Osteoblast (primary cell): ENCODE results near the gene MICALL1. TPM values are rescaled to one million over a fixed set of nuclear protein-coding genes. Genes with fewer than 3 reads are reported as not detected.

ENCODE experiments used
- DNase-seq: peaks from one replicate; pipeline ENCODE4 v3.0.0; 2011; ENCODE audit warnings: low spot score, mixed read lengths; ENCODE audit not compliant: insufficient read length; ENCODE audit errors: missing footprints
- H2AFZ ChIP-seq: 2 replicates; pipeline ENCODE4 v1.6.0; 2011; ENCODE audit warnings: mild to moderate bottlenecking, low read length
- H3K27ac ChIP-seq: 2 replicates; pipeline ENCODE4 v1.5.1; 2011; ENCODE audit warnings: mild to moderate bottlenecking, low read depth, low read length, moderate library complexity
- H3K27me3 ChIP-seq: 2 replicates; pipeline ENCODE4 v1.6.0; 2012; ENCODE audit warnings: mild to moderate bottlenecking, control low read depth, inconsistent platforms, low read length, moderate library complexity; ENCODE audit not compliant: insufficient read depth
- H3K36me3 ChIP-seq: 2 replicates; pipeline ENCODE4 v1.5.1; 2011; ENCODE audit warnings: mild to moderate bottlenecking, low read length, control low read depth, moderate library complexity; ENCODE audit not compliant: insufficient read depth
- H3K4me1 ChIP-seq: 2 replicates; pipeline ENCODE4 v1.5.1; 2011; ENCODE audit warnings: mild to moderate bottlenecking, low read length, control low read depth, moderate library complexity; ENCODE audit not compliant: insufficient read depth
- H3K4me2 ChIP-seq: 2 replicates; pipeline ENCODE4 v1.6.0; 2011; ENCODE audit warnings: mild to moderate bottlenecking, low read length; ENCODE audit not compliant: insufficient read depth
- H3K4me3 ChIP-seq: fragments of 200-600 bp; sonication (generic); 3 replicates; pipeline ENCODE4 v1.5.1; 2012; ENCODE audit warnings: mild to moderate bottlenecking, low read length, inconsistent platforms; ENCODE audit not compliant: insufficient read depth
- H3K79me2 ChIP-seq: 2 replicates; pipeline ENCODE4 v1.6.0; 2012; ENCODE audit warnings: mild to moderate bottlenecking, low read length, control low read depth, inconsistent platforms; ENCODE audit not compliant: insufficient read depth
- H3K9me3 ChIP-seq: 2 replicates; pipeline ENCODE4 v1.5.1; 2011; ENCODE audit warnings: low read depth, low read length, control low read depth
- H4K20me1 ChIP-seq: 2 replicates; pipeline ENCODE4 v1.6.0; 2012; ENCODE audit warnings: mild to moderate bottlenecking, low read length, control low read depth; ENCODE audit not compliant: insufficient read depth
- CTCF ChIP-seq: IDR thresholded peaks from 2 replicates; pipeline ENCODE4 v1.5.1; 2011; ENCODE audit warnings: mild to moderate bottlenecking, low read depth, low read length, moderate library complexity; ENCODE audit errors: extremely low read depth
- total RNA-seq: library from RNA; depleted of rRNA; stranded (reverse); fragments of >200 nt; gene quantifications from 2 replicates; pipeline ENCODE4 v1.2.3, GENCODE V29; 2012

MICALL1 gene
- total RNA-seq, 1 donor, result 36.9 TPM

DNA sequence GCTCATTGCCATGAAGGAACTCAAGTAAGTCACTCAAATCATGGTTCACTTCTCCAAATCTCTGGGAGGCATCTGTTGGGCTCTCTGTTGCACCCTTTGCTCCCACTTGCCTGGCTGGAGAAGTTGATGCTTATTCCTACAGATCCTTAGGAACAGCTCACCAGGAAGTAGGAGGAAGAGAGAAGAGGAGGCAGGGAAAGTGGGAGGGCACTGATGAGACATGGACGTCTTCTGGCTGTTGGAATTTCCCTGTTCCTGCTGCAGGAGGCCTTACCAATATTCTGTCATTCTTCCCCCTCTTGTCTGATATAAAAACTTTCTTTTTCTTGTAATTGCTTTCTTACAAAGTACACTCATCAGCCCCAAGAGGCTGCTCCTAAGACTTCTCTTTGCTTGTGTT is 61.0 kb downstream of the MICALL1 start:
- no peak overlapping the region for H3K27ac ChIP-seq
- H3K36me3 ChIP-seq, result peaks cover 13% of the 10 kb centered on the region
- DNase-seq, result peak; percentile 85
- H3K4me1 ChIP-seq, result peaks cover 11% of the 10 kb centered on the region
- H3K79me2 ChIP-seq, result peaks cover 3% of the 10 kb centered on the region
- no peak overlapping the region for H3K4me2 ChIP-seq
- peaks cover 22% of the 10 kb centered on the region for H4K20me1 ChIP-seq
- no peak overlapping the region for H2AFZ ChIP-seq
- no peaks in the 10 kb centered on the region for H3K9me3 ChIP-seq
- H3K27me3 ChIP-seq, result no peaks in the 10 kb centered on the region
- TF ChIP-seq CTCF, result no peak
- no peak overlapping the region for H3K4me3 ChIP-seq

DNA sequence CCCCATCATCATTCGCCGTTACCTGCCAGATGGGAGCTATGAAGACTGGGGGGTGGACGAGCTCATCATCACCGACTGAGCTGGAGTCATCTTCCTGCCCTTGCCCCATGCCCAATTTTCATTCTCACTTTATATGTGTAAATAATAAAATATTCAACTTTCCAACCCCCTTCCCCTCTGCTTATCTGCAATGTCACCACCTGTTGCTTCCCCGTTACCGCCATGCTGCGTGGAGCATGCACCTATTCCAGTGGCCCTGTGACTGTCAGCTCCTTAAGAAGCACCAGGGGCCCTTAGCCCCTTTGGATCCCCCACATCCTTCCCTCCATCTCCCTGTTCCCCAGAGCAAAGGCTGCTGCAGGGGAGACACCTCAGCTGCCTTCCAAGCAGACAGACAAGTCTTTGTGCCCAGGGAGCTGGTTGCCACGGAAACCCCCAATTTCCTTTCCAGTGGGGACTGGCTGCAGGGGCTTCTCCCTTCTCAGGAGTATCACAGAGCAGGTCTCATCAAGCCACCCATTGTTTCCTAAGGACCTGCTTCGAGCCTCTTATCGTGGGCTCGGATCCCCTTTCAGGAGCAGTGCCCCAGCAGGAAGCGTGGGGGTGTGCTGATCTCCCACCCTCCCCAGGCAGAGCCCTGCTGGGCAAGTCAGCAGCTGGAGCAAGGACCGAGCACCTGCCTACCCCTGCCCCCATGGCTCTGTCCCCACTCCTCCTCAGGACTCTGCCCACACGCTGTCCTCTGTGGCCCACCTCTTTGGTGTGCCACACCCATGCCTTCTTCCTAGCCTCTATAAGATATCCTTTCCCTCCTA is 61.7 kb downstream of the MICALL1 start:
- peaks cover 11% of the 10 kb centered on the region for H3K4me1 ChIP-seq
- H3K27ac ChIP-seq, result no peak overlapping the region
- no peak overlapping the region for H3K4me3 ChIP-seq
- no peak for TF ChIP-seq CTCF
- H3K4me2 ChIP-seq, result no peak overlapping the region
- peaks cover 3% of the 10 kb centered on the region for H3K79me2 ChIP-seq
- peaks cover 22% of the 10 kb centered on the region for H4K20me1 ChIP-seq
- H3K36me3 ChIP-seq, result peaks cover 13% of the 10 kb centered on the region
- H3K9me3 ChIP-seq, result no peaks in the 10 kb centered on the region
- no peak overlapping the region for H2AFZ ChIP-seq
- DNase-seq, result peak; percentile 23
- no peaks in the 10 kb centered on the region for H3K27me3 ChIP-seq

GRCh38 chr22:37968452-37969251 is 62.6 kb downstream of the MICALL1 start:
- H3K9me3 ChIP-seq, result no peaks in the 10 kb centered on the region
- H4K20me1 ChIP-seq, result peaks cover 22% of the 10 kb centered on the region
- DNase-seq, result peak; percentile 65
- H3K4me1 ChIP-seq, result peaks cover 11% of the 10 kb centered on the region
- H3K79me2 ChIP-seq, result peaks cover 3% of the 10 kb centered on the region
- H3K4me2 ChIP-seq, result no peak overlapping the region
- no peak overlapping the region for H3K27ac ChIP-seq
- no peak overlapping the region for H3K4me3 ChIP-seq
- no peak for TF ChIP-seq CTCF
- H2AFZ ChIP-seq, result no peak overlapping the region
- no peaks in the 10 kb centered on the region for H3K27me3 ChIP-seq
- peaks cover 7% of the 10 kb centered on the region for H3K36me3 ChIP-seq

DNA sequence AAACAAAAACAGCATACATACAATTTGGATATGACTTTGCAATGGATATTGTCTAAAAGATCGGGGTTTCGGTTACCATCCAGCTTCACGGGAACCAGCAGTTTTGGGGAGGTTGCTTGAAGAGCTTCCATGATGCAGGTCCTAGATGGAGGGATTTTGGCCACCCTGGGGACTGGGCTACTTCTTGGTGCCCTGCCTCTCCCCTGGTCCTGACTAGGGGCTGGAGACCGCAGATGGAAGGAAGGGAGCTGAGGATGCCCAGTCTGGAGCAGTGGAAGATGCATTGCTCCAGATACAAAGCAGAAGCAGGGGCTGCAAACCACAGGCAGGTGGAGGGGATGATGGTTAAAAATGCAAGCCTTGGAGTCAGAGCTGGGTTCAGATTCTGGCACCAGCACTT is 64.8 kb downstream of the MICALL1 start:
- H3K79me2 ChIP-seq, result peaks cover under 1% of the 10 kb centered on the region
- H3K4me2 ChIP-seq, result no peak overlapping the region
- peaks cover 7% of the 10 kb centered on the region for H3K36me3 ChIP-seq
- H4K20me1 ChIP-seq, result peaks cover 11% of the 10 kb centered on the region
- no peaks in the 10 kb centered on the region for H3K9me3 ChIP-seq
- no peak overlapping the region for H3K4me3 ChIP-seq
- H3K27ac ChIP-seq, result no peak overlapping the region
- H3K4me1 ChIP-seq, result peaks cover 4% of the 10 kb centered on the region
- peak; percentile 68 for DNase-seq
- TF ChIP-seq CTCF, result no peak
- H3K27me3 ChIP-seq, result no peaks in the 10 kb centered on the region
- H2AFZ ChIP-seq, result no peak overlapping the region
